ENCODE results near the gene FITM2. TPM values are rescaled to one million over a fixed set of nuclear protein-coding genes. Genes with fewer than 3 reads are reported as not detected.

Gene FITM2
- total and polyA plus RNA-seq, 10 of the 15 experiments (the other 5 are each of a cell fraction or from before 2014, with no cell fraction given), result 0.46 to 1.9 (median 1.6) TPM

- H2AFZ ChIP-seq (ENCODE audit: control insufficient read depth, low read depth, low read length), result no peak overlapping the region
- no peak for ATAC-seq
- H3K9me3 ChIP-seq (replicated peaks; ENCODE audit: control insufficient read depth, insufficient read depth, low read length), result no peaks in the 10 kb centered on the region
- H3K4me2 ChIP-seq (ENCODE audit: control insufficient read depth, insufficient read depth), result no peak overlapping the region
- H3K4me1 ChIP-seq (ENCODE audit: control insufficient read depth, insufficient read depth, low read length), result no peaks in the 10 kb centered on the region
- in situ Hi-C loops (cut with MboI), result no loop called here
- ChIA-PET RAD21 (ENCODE audit: unreplicated experiment) (no interaction called here), CTCF (no interaction called here), SMC1A (ENCODE audit: uncharacterized antibody, unreplicated experiment) (interaction anchor here (0.6 kb wide), 1 partner anchor 144 kb away, joined by 3 read pairs; no protein-coding TSS in a partner anchor), POLR2A (no interaction called here)
- H3K27ac ChIP-seq (ENCODE audit: control insufficient read depth, insufficient read depth), result no peak overlapping the region
- no peaks in the 10 kb centered on the region; a peak in 2 of 4 replicates for H3K27me3 ChIP-seq (replicated peaks in 1 of 2; ENCODE audit: control insufficient read depth in 2 of 2, insufficient read depth in 2 of 2, low read length in 1 of 2)
- H3K4me3 ChIP-seq, result no peak overlapping the region
- TF ChIP-seq PRDM15 (CRISPR knock-in tag; IDR thresholded peaks at IDR 0.05) (no peak), EGR1 (IDR thresholded peaks at IDR 0.05; ENCODE audit: borderline replicate concordance in 1 of 2, low read depth in 2 of 2, low read length in 2 of 2) (no peak), BRCA1 (IDR thresholded peaks at IDR 0.05; ENCODE audit: low read depth, low read length) (no peak), KAT2A (conservative IDR thresholded peaks at IDR 0.05; ENCODE audit: control insufficient read depth, low read depth, low read length) (no peak), BHLHE40 (IDR thresholded peaks at IDR 0.05; ENCODE audit: borderline replicate concordance in 1 of 2, low read depth in 2 of 2, low read length in 1 of 2) (no peak), SMC3 (IDR thresholded peaks at IDR 0.05; ENCODE audit: borderline replicate concordance, low read length) (no peak), RUNX3 (IDR thresholded peaks at IDR 0.05; ENCODE audit: low read length) (no peak), MTA3 (IDR thresholded peaks at IDR 0.05; ENCODE audit: borderline replicate concordance, low read length) (no peak)
- no peak for FAIRE-seq
- DNase-seq (ENCODE audit: low read depth, low spot score), result no peak
- H4K20me1 ChIP-seq (ENCODE audit: control insufficient read depth, insufficient read depth), result no peaks in the 10 kb centered on the region
- H3K79me2 ChIP-seq (ENCODE audit: control insufficient read depth, insufficient read depth, low read length), result no peaks in the 10 kb centered on the region
- WGBS (ENCODE audit: insufficient coverage, insufficient replicate concordance, low lambda C conversion rate, missing lambda C conversion rate), result 52% methylated on average over 12 of the region's 12 CpGs
- H3K9ac ChIP-seq (ENCODE audit: control insufficient read depth, insufficient read depth, low read length), result no peak overlapping the region
- no peaks in the 10 kb centered on the region for H3K36me3 ChIP-seq (ENCODE audit: control insufficient read depth in 2 of 2, insufficient read depth in 2 of 2, low read length in 1 of 2)
- BruUV-seq (replicated peaks), result no TSS peak
- intact Hi-C loops (cut with micrococcal nuclease; ENCODE audit: unreplicated experiment), result no loop called here
Measured at GRCh38 chr20:44343162-44343675, 32.2 kb upstream of the FITM2 start.

Measured in GM12878 (cell line).